Left renal pelvis (tissue), 4 donors: ENCODE results near the gene ATP5ME. TPM values are rescaled to one million over a fixed set of nuclear protein-coding genes. Genes with fewer than 3 reads are reported as not detected.
"Not testable (repeated sequence)": the region's sequence is repeated elsewhere in the genome, so short reads cannot be mapped to it uniquely, and the experiment has no call there.

ENCODE experiments used
- DNase-seq, 4 donors: peaks; one replicate each; pipeline ENCODE4 v3.0.0-alpha.2; 2013; ENCODE audit warnings: low read depth in 4 of 4, low spot score in 3 of 4
- polyA plus RNA-seq, 4 donors: library from polyadenylated mRNA; unstranded; fragments of 120-200 nt; gene quantifications; one replicate each; pipeline ENCODE4 v1.2.1, GENCODE V29; 2013; ENCODE audit not compliant: insufficient read length in 4 of 4

The ATP5ME gene
- polyA plus RNA-seq, 4 donors: 171 to 315 (median 274) TPM

GRCh38 chr4:657834-658667 lies 16.0 kb downstream of the ATP5ME start:
- DNase-seq: no peak

- no peak for DNase-seq
These were observed 16.7 kb downstream of the ATP5ME start for GRCh38 chr4:657338-657833.

GRCh38 chr4:656436-657337 lies 17.4 kb downstream of the ATP5ME start:
- DNase-seq: no peak

- no peak for DNase-seq
These were observed 18.5 kb downstream of the ATP5ME start for GRCh38 chr4:655464-656151.

GRCh38 chr4:654871-655463 lies 19.1 kb downstream of the ATP5ME start:
- no peak for DNase-seq

- DNase-seq: no peak
These were observed 19.6 kb downstream of the ATP5ME start for GRCh38 chr4:654503-654845.

GRCh38 chr4:653831-654502 lies 20.1 kb downstream of the ATP5ME start:
- DNase-seq: no peak

GRCh38 chr4:653080-653821 lies 20.8 kb downstream of the ATP5ME start:
- DNase-seq: no peak

GRCh38 chr4:651884-652642 lies 22.0 kb downstream of the ATP5ME start:
- DNase-seq: no peak

GRCh38 chr4:650951-651883 lies 22.9 kb downstream of the ATP5ME start:
- no peak for DNase-seq

GRCh38 chr4:650461-650860 lies 23.6 kb downstream of the ATP5ME start:
- no peak for DNase-seq

- no peak for DNase-seq
These were observed 24.2 kb downstream of the ATP5ME start for GRCh38 chr4:649751-650310.

GRCh38 chr4:649293-649625 lies 24.8 kb downstream of the ATP5ME start:
- no peak for DNase-seq

GRCh38 chr4:648579-649292 lies 25.3 kb downstream of the ATP5ME start:
- peak in 1 of 4 donors; percentile 57 for DNase-seq

- no peak for DNase-seq
These were observed 26.6 kb downstream of the ATP5ME start for GRCh38 chr4:647481-647880.

- no peak for DNase-seq
These were observed 27.6 kb downstream of the ATP5ME start for GRCh38 chr4:646460-646859.

GRCh38 chr4:642366-642765 lies 31.7 kb downstream of the ATP5ME start:
- DNase-seq: not testable (repeated sequence)
